ENCODE data around the gene MYO19. TPM values are rescaled to one million over a fixed set of nuclear protein-coding genes. Genes with fewer than 3 reads are reported as not detected.

MYO19 gene
- total RNA-seq, 1 experiment from 2014 or later, result 144 TPM

GRCh38 chr17:36503456-36504155 lies 31.1 kb downstream of the MYO19 start:
- Mint-ChIP-seq H3K36me3 (ENCODE audit: insufficient read depth in 1 of 3, low read depth in 3 of 3) (peaks cover 41 to 86% (median 85%) of the 10 kb centered on the region in 3 experiments; a peak in 6 of 7 replicates), H3K27me3 (ENCODE audit: low read depth) (no peaks in the 10 kb centered on the region; the same call in 1 of the 2 replicates), H3K4me1 (no peaks in the 10 kb centered on the region), H3K4me3 (no peak overlapping the region), H3K27ac (peak overlapping the region in 2 of 3 experiments; percentile 3 to 72; a peak in 2 of 7 replicates), H3K9me3 (no peaks in the 10 kb centered on the region)
- H4K8ac ChIP-seq (replicated peaks; ENCODE audit: insufficient read length, low read depth, low read length), result no peak overlapping the region
- H3K4me2 ChIP-seq (ENCODE audit: insufficient read depth, insufficient read length, low read length), result no peak overlapping the region
- no peak overlapping the region for H3K27ac ChIP-seq (ENCODE audit: insufficient read length, low read depth, low read length)
- H2AK5ac ChIP-seq (ENCODE audit: insufficient read length, low read length), result no peak overlapping the region
- no peak overlapping the region for H4K91ac ChIP-seq (ENCODE audit: insufficient read length, low read depth, low read length)
- no peak overlapping the region for H2BK15ac ChIP-seq (ENCODE audit: low read depth, low read length)
- H3K9me3 ChIP-seq (ENCODE audit: control insufficient read depth, low read depth, low read length), result no peaks in the 10 kb centered on the region
- no peak overlapping the region for H2BK5ac ChIP-seq (ENCODE audit: insufficient read length, low read length)
- no peak overlapping the region for H2BK120ac ChIP-seq (ENCODE audit: low read depth, low read length, poor library complexity, severe bottlenecking)
- no peak overlapping the region for H3K14ac ChIP-seq (ENCODE audit: insufficient read depth, low read length)
- H3K4ac ChIP-seq (ENCODE audit: low read depth, low read length), result no peak overlapping the region
- H3K79me2 ChIP-seq (ENCODE audit: insufficient read depth, low read length), result no peaks in the 10 kb centered on the region
- TF ChIP-seq CTCF (conservative IDR thresholded peaks at IDR 0.05), result no peak
- no peak overlapping the region for H3K18ac ChIP-seq (ENCODE audit: insufficient read length, low read depth, low read length)
- no peak overlapping the region for H3T11ph ChIP-seq (ENCODE audit: low read length)
- WGBS (ENCODE audit: extremely low coverage, insufficient read length, low lambda C conversion rate), result no CpG with 5 or more reads among the region's 7 CpGs
- H2BK12ac ChIP-seq (ENCODE audit: insufficient read length, low read depth, low read length), result no peak overlapping the region
- no peak overlapping the region for H2BK20ac ChIP-seq (ENCODE audit: low read depth, low read length, poor library complexity, severe bottlenecking)
- no peaks in the 10 kb centered on the region for H3K4me1 ChIP-seq (ENCODE audit: insufficient read depth, low read length)
- no peaks in the 10 kb centered on the region for H3K27me3 ChIP-seq (ENCODE audit: insufficient read depth, low read length)
- H3K56ac ChIP-seq (ENCODE audit: insufficient read length, low read depth, low read length), result no peak overlapping the region
- no peak overlapping the region for H4K5ac ChIP-seq (ENCODE audit: insufficient read length, low read depth, low read length)
- H4K20me1 ChIP-seq (ENCODE audit: control insufficient read depth, insufficient read depth, insufficient read length), result peaks cover 2% of the 10 kb centered on the region
- no peaks in the 10 kb centered on the region for H3K23me2 ChIP-seq (ENCODE audit: insufficient read length, low read depth, low read length, poor library complexity, severe bottlenecking)
- no peak for DNase-seq
- H2AFZ ChIP-seq (ENCODE audit: low read length), result no peak overlapping the region
- H3K9ac ChIP-seq (ENCODE audit: extremely low read depth, insufficient read length, low read length), result no peak overlapping the region
- H3K79me1 ChIP-seq (ENCODE audit: insufficient read depth, low read depth, low read length, poor library complexity, severe bottlenecking), result no peaks in the 10 kb centered on the region
- H3K23ac ChIP-seq (ENCODE audit: insufficient read length, low read depth, low read length), result no peak overlapping the region
